GM10266 (cell line): Measurements from ENCODE around the gene FREM3.

ENCODE experiments used
- DNase-seq: peaks from one replicate; pipeline ENCODE4 v3.0.0; 2012; ENCODE audit errors: extremely low spot score
- CTCF ChIP-seq: IDR thresholded peaks from 2 replicates; pipeline ENCODE4 v1.5.1; 2012; ENCODE audit warnings: mild to moderate bottlenecking, low read depth; ENCODE audit not compliant: control insufficient read depth, insufficient read depth; ENCODE audit errors: missing control alignments

The FREM3 gene

GRCh38 chr4:143668930-143669552, 31.4 kb downstream of the FREM3 start:
- no peak for TF ChIP-seq CTCF
- peak; percentile 39 for DNase-seq

DNA sequence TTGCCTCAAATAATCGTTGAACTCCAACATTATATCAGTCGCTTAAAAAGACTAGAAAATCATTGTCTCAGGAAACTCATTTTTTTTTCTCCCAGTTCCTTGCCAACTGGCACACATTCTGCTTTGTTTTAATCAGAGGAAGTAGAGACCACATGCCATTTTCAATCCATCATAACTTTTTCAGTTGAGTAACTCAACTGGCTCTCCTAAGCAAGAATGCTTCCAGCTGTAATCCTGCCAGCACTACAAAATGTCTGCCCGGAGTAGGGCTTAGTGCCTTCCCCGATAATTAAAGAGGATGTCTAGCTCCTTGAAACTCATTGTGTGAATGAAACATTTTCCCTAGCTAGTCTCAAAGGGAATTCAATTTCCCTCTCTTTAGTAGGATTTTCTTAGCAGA, 33.0 kb downstream of the FREM3 start:
- no peak for DNase-seq
- no peak for TF ChIP-seq CTCF

DNA sequence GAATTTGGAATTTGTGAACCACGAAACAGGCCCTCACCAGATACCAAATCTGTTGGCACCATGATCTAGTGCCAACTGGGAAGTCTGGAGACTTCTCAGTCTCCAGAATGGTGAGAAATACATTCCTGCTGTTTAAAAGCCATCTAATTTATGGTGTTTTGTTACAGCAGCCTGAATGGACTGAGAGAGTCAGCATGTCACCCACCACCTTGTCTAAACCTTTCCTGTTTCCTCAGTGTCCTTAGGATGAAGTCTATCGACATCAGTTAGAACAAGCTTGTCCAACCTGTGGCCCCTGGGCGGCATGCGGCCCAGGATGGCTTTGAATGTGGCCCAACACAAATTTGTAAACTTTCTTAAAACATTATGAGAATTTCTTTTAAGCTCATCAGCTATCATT, 42.1 kb downstream of the FREM3 start:
- no peak for DNase-seq
- TF ChIP-seq CTCF: no peak

GRCh38 chr4:143654571-143654970, 45.9 kb downstream of the FREM3 start:
- TF ChIP-seq CTCF: no peak
- DNase-seq: no peak

GRCh38 chr4:143653031-143653430, 47.4 kb downstream of the FREM3 start:
- TF ChIP-seq CTCF: no peak

DNA sequence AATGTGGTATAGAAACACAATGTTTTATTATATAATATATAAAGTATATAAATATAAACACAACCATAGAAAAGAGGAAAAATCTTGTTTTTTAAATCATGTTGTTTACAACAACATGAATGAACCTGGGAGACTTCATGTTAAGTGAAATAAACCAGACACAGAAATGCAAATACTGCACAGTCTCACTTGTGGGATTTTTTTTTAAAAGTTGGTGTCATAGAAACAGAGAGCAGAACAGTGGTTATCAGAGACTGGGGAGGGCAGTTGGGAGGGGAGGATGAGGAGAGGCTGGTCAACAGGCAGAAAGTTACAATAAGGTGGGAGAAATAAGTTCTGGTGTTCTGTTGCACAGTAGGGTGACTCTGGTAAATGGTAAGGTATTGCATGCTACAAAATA, 57.1 kb downstream of the FREM3 start:
- DNase-seq: no peak
- no peak for TF ChIP-seq CTCF

More at GRCh38 chr4:143653031-143653430, 47.4 kb downstream of the FREM3 start:
- DNase-seq: no peak

GRCh38 chr4:143642611-143643010, 57.9 kb downstream of the FREM3 start:
- no peak for DNase-seq
- no peak for TF ChIP-seq CTCF
